DOHH2 (cell line): ENCODE results near the gene MICAL2.

Experiments
- H3F3A ChIP-seq: fragments of 200-600 bp; sonication (generic), shearing (Covaris generic); 2 replicates; pipeline ENCODE4 v1.6.0; 2016; ENCODE audit warnings: antibody characterized with exemption, mild to moderate bottlenecking; ENCODE audit not compliant: control insufficient read depth, insufficient read depth
- H3K27ac ChIP-seq: fragments of 200-600 bp; sonication (generic); 2 replicates; pipeline ENCODE4 v1.5.1; 2014; ENCODE audit warnings: low read depth, mild to moderate bottlenecking, low read length, moderate library complexity
- H3K27me3 ChIP-seq: fragments of 200-600 bp; sonication (generic); 2 replicates; pipeline ENCODE4 v1.6.1; 2014; ENCODE audit warnings: mild to moderate bottlenecking, low read length, mixed read lengths; ENCODE audit not compliant: control insufficient read depth
- H3K36me3 ChIP-seq: fragments of 200-600 bp; sonication (generic); 2 replicates; pipeline ENCODE4 v1.6.1; 2014; ENCODE audit warnings: mild to moderate bottlenecking, low read length, moderate library complexity, mixed read lengths; ENCODE audit not compliant: control insufficient read depth
- H3K4me1 ChIP-seq: fragments of 200-600 bp; sonication (generic); 2 replicates; pipeline ENCODE4 v1.6.1; 2014; ENCODE audit warnings: mild to moderate bottlenecking, low read length, mixed read lengths; ENCODE audit not compliant: control insufficient read depth
- H3K4me2 ChIP-seq: fragments of 200-600 bp; sonication (generic); 2 replicates; pipeline ENCODE4 v1.6.0; 2014; ENCODE audit warnings: mild to moderate bottlenecking, low read length, moderate library complexity
- H3K4me3 ChIP-seq: fragments of 200-600 bp; sonication (generic); 2 replicates; pipeline ENCODE4 v1.5.1; 2014; ENCODE audit warnings: mild to moderate bottlenecking, low read length, mixed read lengths
- H3K79me2 ChIP-seq: fragments of 200-600 bp; sonication (generic); 2 replicates; pipeline ENCODE4 v1.6.1; 2014; ENCODE audit warnings: mild to moderate bottlenecking, low read length, mixed read lengths; ENCODE audit not compliant: control insufficient read depth
- H3K9me2 ChIP-seq: fragments of 200-600 bp; sonication (generic); replicated peaks from 2 replicates; pipeline ENCODE4 v1.6.1; 2014; ENCODE audit warnings: mild to moderate bottlenecking, low read length, mixed read lengths; ENCODE audit not compliant: control insufficient read depth
- H3K9me3 ChIP-seq: fragments of 200-600 bp; sonication (generic); 2 replicates; pipeline ENCODE4 v1.6.1; 2014; ENCODE audit warnings: antibody characterized with exemption, low read length, mixed read lengths; ENCODE audit not compliant: control insufficient read depth, insufficient read depth
- H4K20me1 ChIP-seq: fragments of 200-600 bp; sonication (generic); 2 replicates; pipeline ENCODE4 v1.6.0; 2014; ENCODE audit warnings: low read depth, mild to moderate bottlenecking, antibody characterized with exemption, low read length, moderate library complexity; ENCODE audit not compliant: control insufficient read depth, insufficient read depth
- CTCF ChIP-seq: fragments of 200-600 bp; sonication (generic); IDR thresholded peaks from one replicate; pipeline ENCODE4 v1.5.1; 2014; ENCODE audit warnings: antibody characterized with exemption, mild to moderate bottlenecking, low read depth, low read length; ENCODE audit not compliant: poor library complexity, severe bottlenecking
- EZH2phosphoT487 ChIP-seq: fragments of 200-600 bp; sonication (generic); IDR thresholded peaks from 2 replicates; pipeline ENCODE4 v1.6.1; 2017; ENCODE audit warnings: borderline replicate concordance, mild to moderate bottlenecking, antibody characterized with exemption, low read length, moderate library complexity, mixed read lengths

The MICAL2 gene

DNA sequence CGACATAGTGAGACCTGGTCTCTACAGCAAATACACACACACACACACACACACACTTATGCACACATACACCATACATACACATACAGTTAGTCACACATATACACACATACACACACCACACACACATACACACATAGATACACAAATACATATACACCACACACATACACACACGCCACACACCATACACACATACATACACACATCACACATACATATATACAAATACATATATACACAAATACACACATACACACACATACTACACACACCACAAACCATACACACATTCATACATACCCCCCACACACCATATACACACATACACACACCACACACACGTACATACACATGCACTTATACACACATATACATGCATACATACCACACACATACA is 57.7 kb downstream of the MICAL2 start:
- H3K9me3 ChIP-seq: no peaks in the 10 kb centered on the region
- H4K20me1 ChIP-seq: no peaks in the 10 kb centered on the region
- no peaks in the 10 kb centered on the region for H3K9me2 ChIP-seq
- no peak overlapping the region for H3K4me3 ChIP-seq
- no peaks in the 10 kb centered on the region for H3K36me3 ChIP-seq
- H3F3A ChIP-seq: no peaks in the 10 kb centered on the region
- no peaks in the 10 kb centered on the region for H3K79me2 ChIP-seq
- TF ChIP-seq EZH2phosphoT487 (no peak), CTCF (no peak)
- no peak overlapping the region for H3K27ac ChIP-seq
- no peak overlapping the region for H3K4me2 ChIP-seq
- H3K4me1 ChIP-seq: no peaks in the 10 kb centered on the region
- H3K27me3 ChIP-seq: no peaks in the 10 kb centered on the region

DNA sequence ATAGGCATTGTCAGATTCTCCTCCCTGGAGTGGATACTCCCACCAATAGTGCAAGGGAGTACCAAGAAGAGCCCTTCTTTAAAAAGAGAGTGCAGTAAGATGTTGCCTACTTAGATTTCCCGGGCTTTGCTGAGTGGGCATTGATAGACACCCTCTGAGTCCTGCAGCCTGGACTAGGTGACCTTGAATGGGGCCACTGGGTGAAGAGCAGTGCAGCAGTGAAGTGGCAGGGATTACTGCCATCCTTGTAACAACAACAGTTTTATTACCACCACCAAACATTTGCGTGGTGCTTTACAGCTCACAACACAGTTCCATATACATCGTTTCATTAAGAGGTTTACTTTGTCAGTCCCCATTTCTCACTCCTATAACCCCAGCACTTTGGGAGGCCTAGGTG is 59.4 kb downstream of the MICAL2 start:
- Histone ChIP-seq H3F3A (no peaks in the 10 kb centered on the region), H3K4me3 (no peak overlapping the region), H3K4me2 (no peak overlapping the region), H4K20me1 (no peaks in the 10 kb centered on the region), H3K4me1 (no peaks in the 10 kb centered on the region), H3K79me2 (no peaks in the 10 kb centered on the region), H3K27ac (no peak overlapping the region), H3K36me3 (no peaks in the 10 kb centered on the region), H3K9me3 (no peaks in the 10 kb centered on the region), H3K27me3 (no peaks in the 10 kb centered on the region), H3K9me2 (no peaks in the 10 kb centered on the region)
- no peak for TF ChIP-seq EZH2phosphoT487
- TF ChIP-seq CTCF: no peak

DNA sequence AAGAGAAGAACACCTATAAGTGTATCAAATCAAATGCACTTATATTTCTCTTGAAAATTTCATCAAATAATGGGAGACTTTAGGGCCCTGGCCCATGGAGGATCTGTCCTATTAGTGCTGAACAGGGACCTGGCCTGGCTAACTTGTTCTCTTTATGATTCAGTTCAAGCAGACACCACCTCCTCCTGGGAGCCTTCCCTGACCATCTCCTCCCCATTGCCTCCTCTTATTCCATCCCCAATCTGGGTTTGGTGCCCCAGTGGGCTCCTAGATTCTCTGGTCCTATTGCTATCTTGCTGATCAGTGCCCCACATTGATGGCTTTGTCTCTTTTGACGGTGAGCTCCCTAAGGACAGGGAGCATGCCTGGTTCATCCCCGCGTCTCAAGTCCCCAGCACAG is 60.1 kb downstream of the MICAL2 start:
- Histone ChIP-seq H3K79me2 (no peaks in the 10 kb centered on the region), H3K4me3 (no peak overlapping the region), H4K20me1 (no peaks in the 10 kb centered on the region), H3K27ac (no peak overlapping the region), H3K27me3 (no peaks in the 10 kb centered on the region), H3K9me3 (no peaks in the 10 kb centered on the region), H3K36me3 (no peaks in the 10 kb centered on the region), H3K9me2 (no peaks in the 10 kb centered on the region), H3K4me1 (no peaks in the 10 kb centered on the region), H3K4me2 (no peak overlapping the region), H3F3A (no peaks in the 10 kb centered on the region)
- TF ChIP-seq CTCF: no peak
- TF ChIP-seq EZH2phosphoT487: no peak

- no peaks in the 10 kb centered on the region for H3K79me2 ChIP-seq
- H3K36me3 ChIP-seq: no peaks in the 10 kb centered on the region
- H4K20me1 ChIP-seq: no peaks in the 10 kb centered on the region
- H3K4me1 ChIP-seq: no peaks in the 10 kb centered on the region
- no peaks in the 10 kb centered on the region for H3F3A ChIP-seq
- no peaks in the 10 kb centered on the region for H3K27me3 ChIP-seq
- TF ChIP-seq CTCF: no peak
- no peak for TF ChIP-seq EZH2phosphoT487
- no peak overlapping the region for H3K4me2 ChIP-seq
- no peaks in the 10 kb centered on the region for H3K9me2 ChIP-seq
- no peak overlapping the region for H3K4me3 ChIP-seq
- no peaks in the 10 kb centered on the region for H3K9me3 ChIP-seq
- H3K27ac ChIP-seq: no peak overlapping the region
Observed at GRCh38 chr11:12170984-12171383, 60.6 kb downstream of the MICAL2 start.
